Myometrial cell (primary cell): ENCODE data around the gene PTGFRN. TPM values are rescaled to one million over a fixed set of nuclear protein-coding genes. Genes with fewer than 3 reads are reported as not detected.

Experiments
- total RNA-seq: library from RNA; depleted of rRNA; stranded (reverse); fragments of >200 nt; gene quantifications from 2 replicates; pipeline ENCODE4 v1.2.3, GENCODE V29; 2015

The PTGFRN gene
- 4.6 and 5.8 TPM in 2 replicates for total RNA-seq

DNA sequence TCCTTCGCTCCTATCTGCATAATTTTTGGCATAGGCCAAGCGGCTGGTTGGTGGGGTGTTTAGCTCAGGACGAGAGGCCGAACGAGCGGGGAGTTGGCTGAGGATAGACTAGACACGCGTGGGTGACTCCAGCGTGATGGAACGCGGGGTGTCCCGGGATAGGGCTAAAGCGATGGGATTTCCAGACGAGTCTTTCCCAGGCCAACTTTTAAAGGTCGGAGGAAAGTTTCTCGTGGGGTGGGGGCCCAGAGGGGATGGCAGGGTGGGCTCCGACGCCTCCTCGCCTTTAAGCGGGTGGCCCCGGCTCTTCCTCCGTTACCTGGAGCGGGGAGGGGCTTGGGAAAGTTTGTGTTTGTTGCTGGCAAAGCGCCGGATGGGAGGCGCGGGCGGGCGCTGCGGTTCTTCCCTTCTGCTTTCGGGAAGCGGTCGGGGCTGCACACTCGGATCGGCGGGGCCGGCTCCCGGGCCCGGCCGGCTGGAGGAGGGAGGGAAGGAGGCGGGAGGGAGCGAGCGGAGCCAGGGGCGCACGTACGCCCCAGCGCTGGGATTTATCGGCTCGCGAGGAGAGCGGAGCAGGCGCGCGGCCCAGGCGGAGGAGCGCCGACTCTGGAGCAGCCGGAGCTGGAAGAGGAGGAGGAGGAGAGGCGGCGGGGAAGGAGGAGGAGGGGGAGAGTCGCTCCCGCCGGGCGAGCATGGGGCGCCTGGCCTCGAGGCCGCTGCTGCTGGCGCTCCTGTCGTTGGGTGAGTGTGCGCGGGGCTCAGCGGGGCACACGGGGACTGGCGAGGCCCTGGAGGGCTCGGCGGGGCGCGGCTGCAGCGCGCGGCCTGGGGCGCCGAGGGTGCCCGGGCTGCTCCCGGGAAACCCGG lies at the start of gene PTGFRN:
Gene PTGFRN, plus strand, starts transcription at position 405 of the 867 bp plus-strand sequence. Its CDS starts 288 bp downstream, at position 693.

DNA sequence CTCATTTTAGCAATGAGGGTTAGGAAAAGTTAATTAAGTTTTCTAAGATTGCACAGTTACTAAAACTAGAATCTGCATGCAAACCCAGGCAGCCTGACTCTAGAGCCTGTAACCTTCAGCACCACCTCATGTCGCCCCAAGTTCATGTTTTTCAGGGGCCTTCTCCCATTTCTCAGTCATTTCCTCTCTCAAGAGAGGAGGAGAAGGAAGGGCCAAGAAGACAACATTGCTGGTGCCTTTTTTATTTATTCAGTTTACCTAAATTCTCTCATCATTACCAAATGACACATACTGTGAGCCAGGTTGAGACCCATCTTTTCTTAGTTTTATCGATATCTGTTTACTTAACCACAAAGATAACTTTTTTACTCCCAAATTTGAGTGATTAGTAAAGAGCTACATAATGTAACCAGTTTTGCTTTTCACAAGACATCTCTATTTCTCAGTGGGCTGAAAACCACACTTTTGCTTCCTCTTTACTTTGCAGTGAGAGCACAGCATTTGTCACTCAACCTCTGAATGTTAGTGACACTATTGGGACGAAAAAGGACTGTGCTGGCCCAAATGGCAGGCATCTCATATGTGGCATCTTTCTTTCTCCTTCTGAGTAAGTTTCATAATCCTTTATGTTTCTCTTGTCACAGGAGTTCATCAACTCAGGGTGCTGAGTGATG lies 91.7 kb downstream of the PTGFRN start, which contains the start of gene CD101:
Gene CD101, plus strand, starts transcription at position 507 of the 674 bp plus-strand sequence. Its CDS starts 58 bp downstream, at position 565.

Other genes starting within 250 kb of the PTGFRN start
- 0.29 and 0.35 TPM in 2 replicates for gene IGSF3, start 242.2 kb upstream of the PTGFRN start, total RNA-seq
- not detected in 2 replicates for gene CD2, start 155.5 kb upstream of the PTGFRN start, total RNA-seq
- not detected in 2 replicates for gene CD101, start 91.8 kb downstream of the PTGFRN start, total RNA-seq
- gene TTF2, start 150.4 kb downstream of the PTGFRN start, total RNA-seq, result 8.4 and 10.3 TPM in 2 replicates
- gene TRIM45, start 211.8 kb downstream of the PTGFRN start, total RNA-seq, result 1.4 and 2.5 TPM in 2 replicates